Astrocyte (in vitro differentiated cells and primary cell): Measurements from ENCODE around the gene HOXD13. TPM values are rescaled to one million over a fixed set of nuclear protein-coding genes. Genes with fewer than 3 reads are reported as not detected.

Experiments used
- DNase-seq: peaks from one replicate; pipeline ENCODE4 v3.0.0-alpha.2; 2010; ENCODE audit warnings: low read depth
- FAIRE-seq: peaks from 2 replicates; lab custom pipeline; 2011; peaks lifted over from hg19 to GRCh38; lab: Jason Lieb, UNC
- H2AFZ ChIP-seq: 2 replicates; pipeline ENCODE4 v1.6.0; 2012; ENCODE audit warnings: low read depth, low read length, inconsistent platforms
- H3K27ac ChIP-seq: 2 replicates; pipeline ENCODE4 v1.5.1; 2011; ENCODE audit warnings: low read depth, low read length, inconsistent platforms
- H3K27me3 ChIP-seq: 2 replicates; pipeline ENCODE4 v1.6.0; 2011; ENCODE audit warnings: low read length, inconsistent platforms; ENCODE audit not compliant: insufficient read depth
- H3K36me3 ChIP-seq: 2 replicates; pipeline ENCODE4 v1.5.1; 2011; ENCODE audit warnings: low read length, inconsistent platforms; ENCODE audit not compliant: insufficient read depth
- H3K4me1 ChIP-seq: 2 replicates; pipeline ENCODE4 v1.5.1; 2011; ENCODE audit warnings: low read length, inconsistent platforms; ENCODE audit not compliant: insufficient read depth
- H3K4me2 ChIP-seq: 2 replicates; pipeline ENCODE4 v1.6.0; 2012; ENCODE audit warnings: low read length, inconsistent platforms
- H3K4me3 ChIP-seq: 2 replicates; pipeline ENCODE4 v1.5.1; 2011; ENCODE audit warnings: low read depth, mild to moderate bottlenecking, low read length, inconsistent platforms; ENCODE audit not compliant: insufficient read depth
- H3K79me2 ChIP-seq: 2 replicates; pipeline ENCODE4 v1.6.0; 2012; ENCODE audit warnings: mild to moderate bottlenecking, low read length, inconsistent platforms; ENCODE audit not compliant: insufficient read depth
- H3K9ac ChIP-seq: 2 replicates; pipeline ENCODE4 v1.6.0; 2012; ENCODE audit warnings: mild to moderate bottlenecking, low read length, inconsistent platforms
- H3K9me3 ChIP-seq: 2 replicates; pipeline ENCODE4 v1.5.1; 2012; ENCODE audit warnings: low read depth, mild to moderate bottlenecking, low read length, inconsistent platforms; ENCODE audit not compliant: insufficient read depth
- H4K20me1 ChIP-seq: 2 replicates; pipeline ENCODE4 v1.6.0; 2012; ENCODE audit warnings: low read length, inconsistent platforms; ENCODE audit not compliant: insufficient read depth
- H3K27ac Mint-ChIP-seq: one replicate; pipeline ENCODE4 v1.8.0; 2021; ENCODE audit warnings: mild to moderate bottlenecking, mixed read lengths; ENCODE audit not compliant: unreplicated experiment
- H3K27me3 Mint-ChIP-seq: one replicate; pipeline ENCODE4 v1.8.0; 2021; ENCODE audit warnings: low read depth, mixed read lengths; ENCODE audit not compliant: unreplicated experiment
- H3K36me3 Mint-ChIP-seq: one replicate; pipeline ENCODE4 v1.8.0; 2021; ENCODE audit warnings: low read depth, mixed read lengths; ENCODE audit not compliant: unreplicated experiment
- H3K4me1 Mint-ChIP-seq: one replicate; pipeline ENCODE4 v1.8.0; 2021; ENCODE audit warnings: low read depth, mixed read lengths; ENCODE audit not compliant: unreplicated experiment
- H3K4me3 Mint-ChIP-seq: one replicate; pipeline ENCODE4 v1.8.0; 2021; ENCODE audit warnings: mild to moderate bottlenecking, moderate library complexity, mixed read lengths; ENCODE audit not compliant: unreplicated experiment
- H3K9me3 Mint-ChIP-seq: one replicate; pipeline ENCODE4 v1.8.0; 2021; ENCODE audit warnings: mild to moderate bottlenecking, mixed read lengths; ENCODE audit not compliant: unreplicated experiment
- EZH2 ChIP-seq: IDR thresholded peaks from 2 replicates; pipeline ENCODE4 v1.6.1; 2012; ENCODE audit warnings: mild to moderate bottlenecking, low read length, inconsistent platforms; ENCODE audit not compliant: insufficient read depth
- total RNA-seq: library from RNA; stranded (reverse); gene quantifications from 2 replicates; pipeline ENCODE4 v1.2.1, GENCODE V29; 2021
- TF ChIP-seq, protein P1 (sequence below): IDR thresholded peaks from 2 replicates; pipeline ENCODE4 v1.5.1; 2011; ENCODE audit warnings: low read depth, mild to moderate bottlenecking, inconsistent platforms, low read length, moderate library complexity; ENCODE audit not compliant: insufficient read depth

The HOXD13 gene
- total RNA-seq, 1 donor from 2014 or later = not detected

DNA sequence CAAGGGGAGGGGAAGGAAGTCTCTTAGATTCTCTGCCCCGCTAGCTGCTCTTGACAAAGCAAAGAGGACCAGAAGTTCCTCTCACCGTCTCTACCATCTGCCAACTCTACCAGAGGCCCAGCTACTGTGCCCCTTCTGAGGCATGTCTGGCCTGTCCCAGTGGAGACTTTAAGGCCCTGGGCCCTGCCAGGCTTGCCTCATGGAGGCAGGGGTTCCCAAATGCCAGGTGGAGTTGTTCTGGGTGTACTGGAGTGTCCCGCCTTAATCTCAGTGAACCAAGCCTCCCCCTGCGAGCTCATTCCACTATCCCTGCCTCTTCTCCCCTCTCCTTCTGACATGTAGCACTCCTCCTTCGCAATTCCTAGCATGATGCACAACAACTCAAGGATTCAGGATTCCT, 9.3 kb downstream of the HOXD13 start:
- Histone ChIP-seq H3K27ac (no peak overlapping the region), H3K4me2 (no peak overlapping the region), H3K4me1 (peaks cover 2% of the 10 kb centered on the region), H2AFZ (no peak overlapping the region), H3K27me3 (peaks cover 95% of the 10 kb centered on the region), H4K20me1 (peaks cover 7% of the 10 kb centered on the region), H3K79me2 (no peaks in the 10 kb centered on the region), H3K4me3 (no peak overlapping the region), H3K9ac (no peak overlapping the region), H3K36me3 (no peaks in the 10 kb centered on the region), H3K9me3 (peaks cover 17% of the 10 kb centered on the region)
- TF ChIP-seq, protein P1, sequence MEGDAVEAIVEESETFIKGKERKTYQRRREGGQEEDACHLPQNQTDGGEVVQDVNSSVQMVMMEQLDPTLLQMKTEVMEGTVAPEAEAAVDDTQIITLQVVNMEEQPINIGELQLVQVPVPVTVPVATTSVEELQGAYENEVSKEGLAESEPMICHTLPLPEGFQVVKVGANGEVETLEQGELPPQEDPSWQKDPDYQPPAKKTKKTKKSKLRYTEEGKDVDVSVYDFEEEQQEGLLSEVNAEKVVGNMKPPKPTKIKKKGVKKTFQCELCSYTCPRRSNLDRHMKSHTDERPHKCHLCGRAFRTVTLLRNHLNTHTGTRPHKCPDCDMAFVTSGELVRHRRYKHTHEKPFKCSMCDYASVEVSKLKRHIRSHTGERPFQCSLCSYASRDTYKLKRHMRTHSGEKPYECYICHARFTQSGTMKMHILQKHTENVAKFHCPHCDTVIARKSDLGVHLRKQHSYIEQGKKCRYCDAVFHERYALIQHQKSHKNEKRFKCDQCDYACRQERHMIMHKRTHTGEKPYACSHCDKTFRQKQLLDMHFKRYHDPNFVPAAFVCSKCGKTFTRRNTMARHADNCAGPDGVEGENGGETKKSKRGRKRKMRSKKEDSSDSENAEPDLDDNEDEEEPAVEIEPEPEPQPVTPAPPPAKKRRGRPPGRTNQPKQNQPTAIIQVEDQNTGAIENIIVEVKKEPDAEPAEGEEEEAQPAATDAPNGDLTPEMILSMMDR = no peak
- TF ChIP-seq EZH2 = no peak
- H3K27me3 Mint-ChIP-seq = peaks cover 90% of the 10 kb centered on the region
- no peak overlapping the region for H3K27ac Mint-ChIP-seq
- no peak overlapping the region for H3K4me3 Mint-ChIP-seq
- peaks cover 7% of the 10 kb centered on the region for H3K4me1 Mint-ChIP-seq
- FAIRE-seq (no peak), DNase-seq (no peak)
- peaks cover 24% of the 10 kb centered on the region for H3K9me3 Mint-ChIP-seq
- H3K36me3 Mint-ChIP-seq = no peaks in the 10 kb centered on the region

DNA sequence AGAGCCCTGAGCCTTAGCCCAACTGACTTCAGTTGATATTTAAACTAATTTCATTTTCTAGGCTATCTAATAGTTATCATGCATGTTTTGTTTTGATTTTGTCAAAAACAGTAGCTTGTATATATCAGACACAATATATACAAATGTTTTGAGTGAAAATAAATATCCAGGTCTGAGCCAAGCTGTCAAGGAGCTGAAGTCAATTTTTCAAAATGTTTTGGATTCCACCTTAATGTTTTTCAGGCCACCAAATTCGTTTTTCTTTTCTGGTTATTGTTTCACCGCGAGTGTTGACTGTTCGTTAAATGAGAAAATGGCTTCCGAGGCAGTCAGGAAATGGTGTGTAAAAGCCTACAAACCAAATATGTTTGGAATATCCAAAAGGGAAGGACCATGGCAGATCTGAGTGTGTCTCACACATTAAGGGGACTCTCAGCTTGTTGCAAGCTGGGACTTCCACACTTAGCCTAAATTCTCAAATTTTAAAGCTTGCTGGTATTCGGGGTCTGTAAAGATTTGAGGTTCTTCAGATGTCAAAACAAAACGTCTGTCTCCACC, 9.9 kb downstream of the HOXD13 start:
- Histone ChIP-seq H3K79me2 (no peaks in the 10 kb centered on the region), H3K36me3 (no peaks in the 10 kb centered on the region), H3K9me3 (peaks cover 21% of the 10 kb centered on the region), H3K27ac (no peak overlapping the region), H3K4me3 (no peak overlapping the region), H2AFZ (no peak overlapping the region), H3K27me3 (peaks cover 94% of the 10 kb centered on the region), H4K20me1 (peaks cover 4% of the 10 kb centered on the region), H3K9ac (no peak overlapping the region), H3K4me2 (no peak overlapping the region), H3K4me1 (no peaks in the 10 kb centered on the region)
- Mint-ChIP-seq H3K36me3 (no peaks in the 10 kb centered on the region), H3K27ac (no peak overlapping the region), H3K4me1 (peaks cover 7% of the 10 kb centered on the region), H3K4me3 (no peak overlapping the region), H3K9me3 (peaks cover 24% of the 10 kb centered on the region), H3K27me3 (peaks cover 88% of the 10 kb centered on the region)
- no peak for TF ChIP-seq EZH2
- TF ChIP-seq, protein P1 = no peak
- no peak for FAIRE-seq
- DNase-seq = no peak

DNA sequence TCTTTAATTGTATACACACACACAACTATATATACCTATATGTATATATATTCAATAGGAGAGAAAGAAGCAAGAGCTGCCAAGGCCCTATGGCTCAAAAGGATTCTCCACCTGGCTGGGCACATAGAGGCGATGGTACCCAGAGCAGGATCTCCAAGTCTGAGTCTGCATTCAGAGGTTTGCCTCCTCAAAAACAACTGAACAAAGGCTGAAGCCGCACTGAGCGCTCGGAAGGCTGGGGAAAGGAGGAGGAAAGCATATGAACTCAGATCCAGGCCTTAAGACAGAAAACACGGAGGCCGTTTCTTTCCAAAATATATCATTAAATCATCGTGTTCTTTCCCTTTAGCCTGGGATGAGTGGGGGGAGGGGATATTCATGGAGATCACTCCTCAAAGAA, 10.7 kb downstream of the HOXD13 start:
- Mint-ChIP-seq H3K4me3 (no peak overlapping the region), H3K36me3 (no peaks in the 10 kb centered on the region), H3K27me3 (peaks cover 82% of the 10 kb centered on the region), H3K9me3 (peaks cover 20% of the 10 kb centered on the region), H3K27ac (no peak overlapping the region), H3K4me1 (peaks cover 4% of the 10 kb centered on the region)
- Histone ChIP-seq H3K27ac (no peak overlapping the region), H3K9me3 (peaks cover 21% of the 10 kb centered on the region), H3K27me3 (peaks cover 88% of the 10 kb centered on the region), H3K79me2 (no peaks in the 10 kb centered on the region), H3K4me2 (no peak overlapping the region), H3K9ac (no peak overlapping the region), H4K20me1 (peaks cover 4% of the 10 kb centered on the region), H3K4me1 (no peaks in the 10 kb centered on the region), H3K36me3 (no peaks in the 10 kb centered on the region), H3K4me3 (no peak overlapping the region), H2AFZ (no peak overlapping the region)
- FAIRE-seq (no peak), DNase-seq (no peak)
- TF ChIP-seq, protein P1 = no peak
- no peak for TF ChIP-seq EZH2
